Astrocyte (in vitro differentiated cells and primary cell): ENCODE results near the gene GBX1.

Source experiments
- CTCF ChIP-seq: IDR thresholded peaks from 2 replicates; pipeline ENCODE4 v1.5.1; 2011; ENCODE audit warnings: low read depth, mild to moderate bottlenecking, inconsistent platforms, low read length, moderate library complexity; ENCODE audit not compliant: insufficient read depth
- EZH2 ChIP-seq: IDR thresholded peaks from 2 replicates; pipeline ENCODE4 v1.6.1; 2012; ENCODE audit warnings: mild to moderate bottlenecking, low read length, inconsistent platforms; ENCODE audit not compliant: insufficient read depth

DNA sequence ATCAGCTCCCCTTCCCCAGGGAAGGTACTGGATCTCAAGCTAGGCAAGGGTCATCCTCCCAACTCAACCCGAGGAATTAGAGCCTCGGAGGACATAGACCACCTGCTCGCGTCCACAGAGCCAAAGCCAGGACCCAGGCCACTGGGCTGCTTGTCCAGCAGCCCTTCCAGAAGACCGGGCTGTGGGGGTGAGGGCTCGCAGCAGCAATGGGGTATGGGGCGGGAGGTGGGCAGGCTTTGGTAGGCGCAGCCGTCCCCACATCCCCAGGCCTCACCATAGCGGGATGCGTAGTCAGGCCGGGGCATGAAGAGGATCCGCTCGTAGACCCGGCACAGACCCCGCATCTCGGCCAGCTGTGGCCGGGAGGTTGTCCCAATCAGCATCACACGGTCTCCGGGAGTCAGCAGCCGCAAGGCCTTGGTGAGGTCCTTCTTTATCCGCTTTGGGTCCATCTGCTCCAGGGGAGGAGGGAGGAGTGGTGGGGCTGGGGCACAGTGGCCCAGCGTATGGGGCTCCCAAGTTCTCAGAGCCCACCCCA lies 24.6 kb upstream of the GBX1 start:
- no peak for TF ChIP-seq CTCF
- TF ChIP-seq EZH2, result no peak
